A673 (cell line): Measurements from ENCODE around the gene DPY30.
A peak's percentile ranks its signal among the peaks of the same experiment; 100 is the strongest.

ENCODE experiments used
- EZH2 ChIP-seq: fragments of 200-600 bp; sonication (generic); IDR thresholded peaks from 2 replicates; pipeline ENCODE4 v1.6.1; 2017; ENCODE audit warnings: borderline replicate concordance, low read depth, mild to moderate bottlenecking, mixed read lengths, antibody characterized with exemption, low read length; ENCODE audit not compliant: poor library complexity, severe bottlenecking
- TF ChIP-seq, protein P1 (sequence below): fragments of 300-800, 200-600 bp; sonication (generic); conservative IDR thresholded peaks from 2 replicates; pipeline ENCODE4 v1.5.1; 2017; ENCODE audit warnings: low read depth, mild to moderate bottlenecking, antibody characterized with exemption, low read length, moderate library complexity, mixed read lengths

- TF ChIP-seq EZH2: no peak
- TF ChIP-seq, protein P1, sequence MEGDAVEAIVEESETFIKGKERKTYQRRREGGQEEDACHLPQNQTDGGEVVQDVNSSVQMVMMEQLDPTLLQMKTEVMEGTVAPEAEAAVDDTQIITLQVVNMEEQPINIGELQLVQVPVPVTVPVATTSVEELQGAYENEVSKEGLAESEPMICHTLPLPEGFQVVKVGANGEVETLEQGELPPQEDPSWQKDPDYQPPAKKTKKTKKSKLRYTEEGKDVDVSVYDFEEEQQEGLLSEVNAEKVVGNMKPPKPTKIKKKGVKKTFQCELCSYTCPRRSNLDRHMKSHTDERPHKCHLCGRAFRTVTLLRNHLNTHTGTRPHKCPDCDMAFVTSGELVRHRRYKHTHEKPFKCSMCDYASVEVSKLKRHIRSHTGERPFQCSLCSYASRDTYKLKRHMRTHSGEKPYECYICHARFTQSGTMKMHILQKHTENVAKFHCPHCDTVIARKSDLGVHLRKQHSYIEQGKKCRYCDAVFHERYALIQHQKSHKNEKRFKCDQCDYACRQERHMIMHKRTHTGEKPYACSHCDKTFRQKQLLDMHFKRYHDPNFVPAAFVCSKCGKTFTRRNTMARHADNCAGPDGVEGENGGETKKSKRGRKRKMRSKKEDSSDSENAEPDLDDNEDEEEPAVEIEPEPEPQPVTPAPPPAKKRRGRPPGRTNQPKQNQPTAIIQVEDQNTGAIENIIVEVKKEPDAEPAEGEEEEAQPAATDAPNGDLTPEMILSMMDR: peak; percentile 49
Measured at GRCh38 chr2:32063310-32064020, 23.9 kb upstream of the DPY30 start, which contains the start of gene SPAST.
